RWPE2 (cell line): ENCODE data around the gene CCDC194.

ENCODE experiments used
- ATAC-seq: fragments of 200-7000 bp; cut with Tn5 transposase; 3 replicates; pipeline ENCODE4 v1.9.1; 2021; ENCODE audit warnings: low read depth
- DNase-seq: peaks from one replicate; pipeline ENCODE4 v3.0.0-alpha.2; 2020; ENCODE audit warnings: low spot score
- H3K27ac ChIP-seq: fragments of 450-650 bp; 2 replicates; pipeline ENCODE4 v1.5.1; 2017; ENCODE audit warnings: mild to moderate bottlenecking; ENCODE audit not compliant: poor library complexity, severe bottlenecking
- H3K27me3 ChIP-seq: fragments of 250-450 bp; sonication (Bioruptor Pico); 2 replicates; pipeline ENCODE4 v1.5.1; 2021; ENCODE audit warnings: mild to moderate bottlenecking, moderate library complexity; ENCODE audit not compliant: insufficient read depth, poor library complexity, severe bottlenecking
- H3K36me3 ChIP-seq: fragments of 250-450 bp; sonication (Bioruptor Pico); 2 replicates; pipeline ENCODE4 v1.5.1; 2020; ENCODE audit warnings: low read depth, mild to moderate bottlenecking, moderate library complexity
- H3K4me1 ChIP-seq: fragments of 250-450 bp; sonication (Bioruptor Pico); 2 replicates; pipeline ENCODE4 v1.5.1; 2021; ENCODE audit warnings: mild to moderate bottlenecking, moderate library complexity; ENCODE audit not compliant: insufficient read depth, poor library complexity, severe bottlenecking
- H3K4me3 ChIP-seq: fragments of 250-450 bp; sonication (Bioruptor Pico); 2 replicates; pipeline ENCODE4 v1.5.1; 2021; ENCODE audit warnings: mild to moderate bottlenecking, moderate library complexity; ENCODE audit not compliant: severe bottlenecking
- H3K9me3 ChIP-seq: fragments of 250-450 bp; sonication (Bioruptor Pico); 2 replicates; pipeline ENCODE4 v1.5.1; 2021; ENCODE audit warnings: mild to moderate bottlenecking, moderate library complexity; ENCODE audit not compliant: severe bottlenecking
- TF ChIP-seq, protein P1 (sequence below): fragments of 450-650 bp; IDR thresholded peaks from one replicate; pipeline ENCODE4 v1.5.1; 2017; ENCODE audit warnings: mild to moderate bottlenecking, moderate library complexity; ENCODE audit not compliant: poor library complexity, severe bottlenecking

Gene CCDC194

DNA sequence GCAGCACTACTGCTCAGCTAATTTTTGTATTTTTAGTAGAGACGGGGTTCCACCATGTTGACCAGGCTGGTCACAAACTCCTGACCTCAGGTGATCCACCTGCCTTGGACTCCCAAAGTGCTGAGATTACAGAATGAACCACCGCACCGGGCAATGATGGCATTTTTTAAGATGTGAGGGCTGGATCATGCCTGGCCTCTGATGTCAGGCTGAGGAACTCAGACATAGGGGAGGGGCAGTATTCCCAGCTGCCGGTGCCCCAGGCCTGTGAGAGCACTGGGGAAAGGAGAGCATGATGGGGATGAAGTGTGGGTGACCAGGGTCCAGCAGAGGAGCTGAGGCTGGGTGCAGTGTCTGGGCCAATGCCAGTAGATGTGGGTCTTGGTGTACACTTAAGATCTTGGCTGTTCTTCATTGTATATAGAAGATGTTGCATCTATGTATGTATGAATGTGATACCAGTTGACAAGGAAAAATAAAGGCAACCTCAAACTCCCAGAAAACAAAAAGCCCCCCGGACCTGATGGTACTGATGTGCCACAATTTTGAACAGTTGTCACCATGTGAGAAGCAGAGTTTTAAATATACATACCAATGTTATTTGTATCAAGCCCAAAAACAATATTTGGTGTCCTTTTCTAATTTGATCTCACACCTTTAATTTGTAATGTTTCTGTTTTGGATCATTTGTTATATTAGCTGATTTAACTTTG is 13.4 kb downstream of the CCDC194 start:
- Histone ChIP-seq H3K27ac (no peak overlapping the region), H3K9me3 (no peaks in the 10 kb centered on the region), H3K36me3 (no peaks in the 10 kb centered on the region), H3K4me1 (no peaks in the 10 kb centered on the region), H3K4me3 (no peak overlapping the region), H3K27me3 (no peaks in the 10 kb centered on the region)
- TF ChIP-seq, protein P1, sequence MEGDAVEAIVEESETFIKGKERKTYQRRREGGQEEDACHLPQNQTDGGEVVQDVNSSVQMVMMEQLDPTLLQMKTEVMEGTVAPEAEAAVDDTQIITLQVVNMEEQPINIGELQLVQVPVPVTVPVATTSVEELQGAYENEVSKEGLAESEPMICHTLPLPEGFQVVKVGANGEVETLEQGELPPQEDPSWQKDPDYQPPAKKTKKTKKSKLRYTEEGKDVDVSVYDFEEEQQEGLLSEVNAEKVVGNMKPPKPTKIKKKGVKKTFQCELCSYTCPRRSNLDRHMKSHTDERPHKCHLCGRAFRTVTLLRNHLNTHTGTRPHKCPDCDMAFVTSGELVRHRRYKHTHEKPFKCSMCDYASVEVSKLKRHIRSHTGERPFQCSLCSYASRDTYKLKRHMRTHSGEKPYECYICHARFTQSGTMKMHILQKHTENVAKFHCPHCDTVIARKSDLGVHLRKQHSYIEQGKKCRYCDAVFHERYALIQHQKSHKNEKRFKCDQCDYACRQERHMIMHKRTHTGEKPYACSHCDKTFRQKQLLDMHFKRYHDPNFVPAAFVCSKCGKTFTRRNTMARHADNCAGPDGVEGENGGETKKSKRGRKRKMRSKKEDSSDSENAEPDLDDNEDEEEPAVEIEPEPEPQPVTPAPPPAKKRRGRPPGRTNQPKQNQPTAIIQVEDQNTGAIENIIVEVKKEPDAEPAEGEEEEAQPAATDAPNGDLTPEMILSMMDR, result no peak
- DNase-seq, result no peak
- no peak for ATAC-seq

DNA sequence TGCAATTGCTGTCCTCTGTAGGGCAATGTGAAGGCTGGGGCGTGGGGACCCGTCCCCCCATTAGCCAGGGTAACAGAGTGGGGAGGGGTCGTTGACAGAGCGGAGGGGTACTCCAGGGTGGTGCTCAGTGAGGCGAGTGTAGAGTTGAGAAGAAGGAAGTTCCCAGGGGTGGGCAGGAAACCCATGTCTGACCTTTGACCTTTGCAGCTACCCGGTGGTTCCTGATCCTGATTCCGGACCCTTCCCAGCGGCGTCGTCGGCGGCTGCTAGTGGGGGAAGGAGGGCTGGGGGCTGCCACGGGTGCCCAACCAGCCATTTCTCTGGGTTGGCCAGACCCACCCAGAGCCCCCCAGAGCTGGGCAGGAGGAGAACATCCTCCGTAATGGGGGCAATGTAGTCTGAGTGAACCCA is 14.8 kb downstream of the CCDC194 start:
- no peak overlapping the region for H3K27ac ChIP-seq
- H3K4me1 ChIP-seq, result no peaks in the 10 kb centered on the region
- H3K9me3 ChIP-seq, result no peaks in the 10 kb centered on the region
- H3K4me3 ChIP-seq, result no peak overlapping the region
- H3K36me3 ChIP-seq, result no peaks in the 10 kb centered on the region
- TF ChIP-seq, protein P1, result no peak
- DNase-seq (no peak), ATAC-seq (no peak)
- H3K27me3 ChIP-seq, result no peaks in the 10 kb centered on the region

DNA sequence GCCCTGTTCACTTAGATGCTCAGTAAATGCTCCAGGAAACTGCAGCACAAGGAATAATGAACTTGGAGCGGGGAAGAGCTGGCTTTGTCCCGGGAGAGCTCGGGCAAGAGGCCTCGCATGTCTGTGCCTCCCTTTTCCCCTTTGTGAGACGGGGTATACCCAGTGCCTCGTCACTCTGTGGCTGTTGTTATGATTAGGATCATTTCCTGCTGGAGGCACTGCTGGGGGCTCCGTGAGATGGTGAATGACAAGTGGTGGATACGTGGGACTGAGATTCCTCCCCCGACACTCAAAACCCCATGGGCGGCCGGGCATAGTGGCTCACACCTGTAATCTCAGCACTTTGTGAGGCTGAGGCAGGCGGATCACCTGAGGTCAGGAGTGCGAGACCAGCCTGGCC is 15.7 kb downstream of the CCDC194 start:
- H3K4me3 ChIP-seq, result no peak overlapping the region
- no peaks in the 10 kb centered on the region for H3K4me1 ChIP-seq
- no peaks in the 10 kb centered on the region for H3K36me3 ChIP-seq
- ATAC-seq (no peak), DNase-seq (no peak)
- H3K27ac ChIP-seq, result no peak overlapping the region
- TF ChIP-seq, protein P1, result no peak
- no peaks in the 10 kb centered on the region for H3K9me3 ChIP-seq
- H3K27me3 ChIP-seq, result no peaks in the 10 kb centered on the region

DNA sequence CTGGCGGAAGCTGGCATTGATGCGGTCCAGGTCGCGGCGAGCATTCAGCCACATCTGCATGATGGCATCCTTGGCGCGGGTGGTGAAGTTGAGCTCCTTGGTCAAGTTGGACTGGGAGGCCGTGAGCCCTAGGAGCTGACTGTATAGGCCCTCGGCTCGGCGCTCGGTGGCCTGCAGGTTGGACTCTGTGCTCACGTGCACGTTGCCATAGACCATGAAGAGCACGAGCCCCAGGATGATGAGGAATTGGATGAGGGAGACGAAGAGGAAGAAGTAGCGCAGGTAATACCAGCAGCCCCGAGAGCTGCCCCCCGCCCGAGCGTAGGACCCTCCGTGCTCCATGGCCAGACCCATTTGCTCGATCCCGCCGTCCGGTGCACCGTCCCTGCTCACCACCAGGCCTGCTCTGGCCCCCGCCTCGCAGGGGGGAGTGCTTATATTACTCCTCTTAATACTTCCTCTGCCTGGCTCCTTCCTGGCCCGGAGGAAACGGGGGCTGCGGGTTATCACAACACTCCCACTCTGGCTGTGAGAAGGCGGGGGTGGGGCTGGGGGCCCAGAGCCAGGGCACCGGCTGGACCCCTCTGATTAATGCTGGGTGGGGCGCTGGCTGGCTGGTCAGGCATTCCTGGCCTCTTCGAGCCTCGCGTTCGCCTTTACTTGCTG is 16.9 kb downstream of the CCDC194 start, which contains the start of gene PLVAP:
PLVAP (minus strand) TSS at position 408 of the 666 bp plus-strand sequence; CDS start at position 354, 54 bp downstream.
- no peaks in the 10 kb centered on the region for H3K4me1 ChIP-seq
- H3K36me3 ChIP-seq, result no peaks in the 10 kb centered on the region
- ATAC-seq, result no peak
- H3K27me3 ChIP-seq, result no peaks in the 10 kb centered on the region
- H3K27ac ChIP-seq, result no peak within 1 kb of the TSS
- TF ChIP-seq, protein P1, result no peak
- no peaks in the 10 kb centered on the region for H3K9me3 ChIP-seq
- H3K4me3 ChIP-seq, result no peak within 1 kb of the TSS
- DNase-seq, result no peak
